ENCODE data around the gene TRPM3. TPM values are rescaled to one million over a fixed set of nuclear protein-coding genes. Genes with fewer than 3 reads are reported as not detected.

The TRPM3 gene
- total RNA-seq, 1 experiment from 2014 or later, result not detected

DNA sequence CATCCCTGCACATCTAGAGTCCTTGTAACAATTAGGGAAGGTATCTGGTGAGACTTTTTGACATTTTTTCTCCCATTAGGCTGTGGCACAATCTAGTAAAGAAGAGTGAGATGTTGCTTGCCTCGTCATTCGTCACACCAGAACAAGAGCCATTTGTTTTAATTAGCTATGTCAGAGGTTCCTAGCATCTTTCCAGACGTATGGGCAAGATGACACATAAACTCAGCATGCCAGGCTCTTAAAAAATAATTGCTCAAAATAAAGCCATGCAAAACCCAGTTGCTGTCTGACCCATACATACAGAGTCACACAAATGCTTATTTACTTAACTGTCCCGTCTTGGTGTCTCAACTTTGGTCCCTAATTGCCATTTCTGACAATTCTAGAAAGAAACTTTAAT lies 125.9 kb downstream of the TRPM3 start:
- ChIA-PET POLR2A (no interaction called here), CTCF (interaction anchor here (0.7 kb wide), 1 partner anchor 15 kb away, joined by 3 read pairs; no protein-coding TSS in a partner anchor)
- Mint-ChIP-seq H3K4me1 (ENCODE audit: low read depth, unreplicated experiment) (no peaks in the 10 kb centered on the region), H3K36me3 (ENCODE audit: insufficient read depth, unreplicated experiment) (no peaks in the 10 kb centered on the region), H3K9me3 (ENCODE audit: unreplicated experiment) (no peaks in the 10 kb centered on the region), H3K27ac (ENCODE audit: unreplicated experiment) (no peak overlapping the region), H3K27me3 (ENCODE audit: insufficient read depth, unreplicated experiment) (no peaks in the 10 kb centered on the region), H3K4me3 (ENCODE audit: unreplicated experiment) (no peak overlapping the region)
- BruUV-seq (replicated peaks), result no TSS peak
- Histone ChIP-seq H3K9me3 (no peaks in the 10 kb centered on the region), H3K27me3 (replicated peaks; ENCODE audit: control insufficient read depth, insufficient read depth, low read length) (no peaks in the 10 kb centered on the region), H3K4me3 (ENCODE audit: low read depth, low read length) (no peak overlapping the region), H3K36me3 (ENCODE audit: control insufficient read depth, insufficient read depth, low read length) (no peaks in the 10 kb centered on the region), H3K4me1 (no peaks in the 10 kb centered on the region)
- intact Hi-C loops (cut with micrococcal nuclease; ENCODE audit: unreplicated experiment), result no loop called here
- no peak for DNase-seq
- TF ChIP-seq, protein P1, sequence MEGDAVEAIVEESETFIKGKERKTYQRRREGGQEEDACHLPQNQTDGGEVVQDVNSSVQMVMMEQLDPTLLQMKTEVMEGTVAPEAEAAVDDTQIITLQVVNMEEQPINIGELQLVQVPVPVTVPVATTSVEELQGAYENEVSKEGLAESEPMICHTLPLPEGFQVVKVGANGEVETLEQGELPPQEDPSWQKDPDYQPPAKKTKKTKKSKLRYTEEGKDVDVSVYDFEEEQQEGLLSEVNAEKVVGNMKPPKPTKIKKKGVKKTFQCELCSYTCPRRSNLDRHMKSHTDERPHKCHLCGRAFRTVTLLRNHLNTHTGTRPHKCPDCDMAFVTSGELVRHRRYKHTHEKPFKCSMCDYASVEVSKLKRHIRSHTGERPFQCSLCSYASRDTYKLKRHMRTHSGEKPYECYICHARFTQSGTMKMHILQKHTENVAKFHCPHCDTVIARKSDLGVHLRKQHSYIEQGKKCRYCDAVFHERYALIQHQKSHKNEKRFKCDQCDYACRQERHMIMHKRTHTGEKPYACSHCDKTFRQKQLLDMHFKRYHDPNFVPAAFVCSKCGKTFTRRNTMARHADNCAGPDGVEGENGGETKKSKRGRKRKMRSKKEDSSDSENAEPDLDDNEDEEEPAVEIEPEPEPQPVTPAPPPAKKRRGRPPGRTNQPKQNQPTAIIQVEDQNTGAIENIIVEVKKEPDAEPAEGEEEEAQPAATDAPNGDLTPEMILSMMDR (IDR thresholded peaks at IDR 0.05; ENCODE audit: insufficient read depth in 1 of 2, low read depth in 1 of 2, low read length in 1 of 2, severe bottlenecking in 1 of 2, unreplicated experiment in 1 of 2), result no peak

GRCh38 chr9:70994582-70994981 lies 126.8 kb downstream of the TRPM3 start:
- Mint-ChIP-seq H3K4me3 (ENCODE audit: unreplicated experiment) (no peak overlapping the region), H3K27ac (ENCODE audit: unreplicated experiment) (no peak overlapping the region), H3K9me3 (ENCODE audit: unreplicated experiment) (no peaks in the 10 kb centered on the region), H3K4me1 (ENCODE audit: low read depth, unreplicated experiment) (no peaks in the 10 kb centered on the region), H3K27me3 (ENCODE audit: insufficient read depth, unreplicated experiment) (no peaks in the 10 kb centered on the region), H3K36me3 (ENCODE audit: insufficient read depth, unreplicated experiment) (no peaks in the 10 kb centered on the region)
- Histone ChIP-seq H3K36me3 (ENCODE audit: control insufficient read depth, insufficient read depth, low read length) (no peaks in the 10 kb centered on the region), H3K4me1 (no peaks in the 10 kb centered on the region), H3K4me3 (ENCODE audit: low read depth, low read length) (no peak overlapping the region), H3K27me3 (replicated peaks; ENCODE audit: control insufficient read depth, insufficient read depth, low read length) (no peaks in the 10 kb centered on the region), H3K9me3 (no peaks in the 10 kb centered on the region)
- DNase-seq, result no peak
- TF ChIP-seq, protein P1 (IDR thresholded peaks at IDR 0.05; ENCODE audit: insufficient read depth in 1 of 2, low read depth in 1 of 2, low read length in 1 of 2, severe bottlenecking in 1 of 2, unreplicated experiment in 1 of 2), result no peak
- ChIA-PET POLR2A (no interaction called here), CTCF (interaction anchor here (0.7 kb wide), 1 partner anchor 14 kb away, joined by 3 read pairs; no protein-coding TSS in a partner anchor)
- no TSS peak for BruUV-seq (replicated peaks)
- intact Hi-C loops (cut with micrococcal nuclease; ENCODE audit: unreplicated experiment), result no loop called here

- DNase-seq, result no peak
- intact Hi-C loops (cut with micrococcal nuclease; ENCODE audit: unreplicated experiment), result no loop called here
- no peak overlapping the region for H3K27ac Mint-ChIP-seq (ENCODE audit: unreplicated experiment)
- POLR2A ChIA-PET, result no interaction called here
- Histone ChIP-seq H3K4me1 (no peaks in the 10 kb centered on the region), H3K36me3 (ENCODE audit: control insufficient read depth, insufficient read depth, low read length) (no peaks in the 10 kb centered on the region), H3K4me3 (ENCODE audit: low read depth, low read length) (no peak overlapping the region), H3K27me3 (replicated peaks; ENCODE audit: control insufficient read depth, insufficient read depth, low read length) (no peaks in the 10 kb centered on the region), H3K9me3 (no peaks in the 10 kb centered on the region)
- no peaks in the 10 kb centered on the region for H3K27me3 Mint-ChIP-seq (ENCODE audit: insufficient read depth, unreplicated experiment)
- no peak overlapping the region for H3K4me3 Mint-ChIP-seq (ENCODE audit: unreplicated experiment)
- CTCF ChIA-PET, result no interaction called here
- no peaks in the 10 kb centered on the region for H3K9me3 Mint-ChIP-seq (ENCODE audit: unreplicated experiment)
- BruUV-seq (replicated peaks), result no TSS peak
- TF ChIP-seq, protein P1 (IDR thresholded peaks at IDR 0.05; ENCODE audit: insufficient read depth in 1 of 2, low read depth in 1 of 2, low read length in 1 of 2, severe bottlenecking in 1 of 2, unreplicated experiment in 1 of 2), result no peak
- no peaks in the 10 kb centered on the region for H3K36me3 Mint-ChIP-seq (ENCODE audit: insufficient read depth, unreplicated experiment)
- H3K4me1 Mint-ChIP-seq (ENCODE audit: low read depth, unreplicated experiment), result no peaks in the 10 kb centered on the region
Observed at GRCh38 chr9:70988551-70988950, 132.9 kb downstream of the TRPM3 start.
